DMS114 treated with DMSO at 0.1 percent for 48 hours (cell line): Measurements from ENCODE around the gene PHC3.
"Not testable (repeated sequence)": the region's sequence is repeated elsewhere in the genome, so short reads cannot be mapped to it uniquely, and the experiment has no call there.

Source experiments
- DNase-seq: peaks from one replicate; lab custom pipeline; 2025; ENCODE audit not compliant: unreplicated experiment; lab: John Stamatoyannopoulos, UW

The PHC3 gene

GRCh38 chr3:170180908-170181885, at the start of gene PHC3:
PHC3 (minus strand) TSS chr3:170181733; CDS start chr3:170181715, 18 bp downstream.
- peak; percentile 85 for DNase-seq

- DNase-seq, result no peak
These were observed 46.7 kb upstream of the PHC3 start for GRCh38 chr3:170228093-170228766.

GRCh38 chr3:170226426-170226960, 45.0 kb upstream of the PHC3 start:
- DNase-seq, result no peak

- DNase-seq, result no peak
These were observed 43.6 kb upstream of the PHC3 start for GRCh38 chr3:170225166-170225565.

- DNase-seq, result no peak
These were observed 41.4 kb upstream of the PHC3 start for GRCh38 chr3:170222647-170223541.

- peak; percentile 95 for DNase-seq
These were observed 40.6 kb upstream of the PHC3 start, which contains the start of gene PRKCI for GRCh38 chr3:170221924-170222646. PRKCI (plus strand) TSS chr3:170222424; CDS start chr3:170222670, 246 bp downstream.

GRCh38 chr3:170220871-170221270, 39.3 kb upstream of the PHC3 start:
- no peak for DNase-seq

- no peak for DNase-seq
These were observed 38.3 kb upstream of the PHC3 start for GRCh38 chr3:170219850-170220249.

GRCh38 chr3:170211668-170212067, 30.1 kb upstream of the PHC3 start:
- DNase-seq, result no peak

- DNase-seq, result no peak
These were observed 26.2 kb upstream of the PHC3 start for GRCh38 chr3:170207717-170208116.

GRCh38 chr3:170206164-170206762, 24.7 kb upstream of the PHC3 start:
- DNase-seq, result not testable (repeated sequence)

GRCh38 chr3:170205302-170205701, 23.8 kb upstream of the PHC3 start:
- no peak for DNase-seq

- no peak for DNase-seq
These were observed 23.0 kb upstream of the PHC3 start for GRCh38 chr3:170204509-170204908.

GRCh38 chr3:170204023-170204472, 22.5 kb upstream of the PHC3 start:
- DNase-seq, result no peak

GRCh38 chr3:170203457-170203856, 21.9 kb upstream of the PHC3 start:
- no peak for DNase-seq

GRCh38 chr3:170201527-170201926, 20.0 kb upstream of the PHC3 start:
- DNase-seq, result no peak

GRCh38 chr3:170200987-170201386, 19.5 kb upstream of the PHC3 start:
- no peak for DNase-seq

GRCh38 chr3:170196833-170197232, 15.3 kb upstream of the PHC3 start:
- DNase-seq, result no peak

GRCh38 chr3:170195759-170196158, 14.2 kb upstream of the PHC3 start:
- not testable (repeated sequence) for DNase-seq
